ENCODE data around the gene AHI1. TPM values are rescaled to one million over a fixed set of nuclear protein-coding genes. Genes with fewer than 3 reads are reported as not detected.

Gene AHI1
- total RNA-seq, 2 experiments from 2014 or later = 21.1 to 27.5 TPM

GRCh38 chr6:135530113-135530512 lies 32.6 kb upstream of the AHI1 start:
- H3K4me3 Mint-ChIP-seq = no peak overlapping the region
- CTCF ChIA-PET = no interaction called here

DNA sequence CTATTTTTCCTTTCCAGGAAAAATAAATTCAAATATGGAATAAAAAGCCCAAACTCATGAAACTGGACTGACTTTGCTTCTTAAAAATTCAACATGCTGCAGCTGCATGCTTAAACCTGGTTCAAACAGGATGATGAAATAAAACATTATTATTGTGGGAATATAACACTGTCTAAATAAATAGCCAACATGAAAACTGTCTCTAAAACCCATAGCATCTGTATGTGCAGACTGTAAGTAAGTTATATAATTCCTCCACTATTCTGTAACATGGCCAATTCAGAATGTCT lies 30.4 kb upstream of the AHI1 start:
- Mint-ChIP-seq H3K4me3 (no peak overlapping the region), H3K9me3 (no peaks in the 10 kb centered on the region), H3K36me3 (ENCODE audit: low read depth) (no peaks in the 10 kb centered on the region), H3K27ac (no peak overlapping the region), H3K4me1 (ENCODE audit: low read depth) (no peaks in the 10 kb centered on the region), H3K27me3 (no peaks in the 10 kb centered on the region)
- H3K4me3 ChIP-seq (ENCODE audit: low read length) = no peak overlapping the region
- no peak overlapping the region for H3K27ac ChIP-seq (ENCODE audit: low read depth in 1 of 2, low read length in 2 of 2)
- POLR2A ChIA-PET = no interaction called here
- TF ChIP-seq, protein P1, sequence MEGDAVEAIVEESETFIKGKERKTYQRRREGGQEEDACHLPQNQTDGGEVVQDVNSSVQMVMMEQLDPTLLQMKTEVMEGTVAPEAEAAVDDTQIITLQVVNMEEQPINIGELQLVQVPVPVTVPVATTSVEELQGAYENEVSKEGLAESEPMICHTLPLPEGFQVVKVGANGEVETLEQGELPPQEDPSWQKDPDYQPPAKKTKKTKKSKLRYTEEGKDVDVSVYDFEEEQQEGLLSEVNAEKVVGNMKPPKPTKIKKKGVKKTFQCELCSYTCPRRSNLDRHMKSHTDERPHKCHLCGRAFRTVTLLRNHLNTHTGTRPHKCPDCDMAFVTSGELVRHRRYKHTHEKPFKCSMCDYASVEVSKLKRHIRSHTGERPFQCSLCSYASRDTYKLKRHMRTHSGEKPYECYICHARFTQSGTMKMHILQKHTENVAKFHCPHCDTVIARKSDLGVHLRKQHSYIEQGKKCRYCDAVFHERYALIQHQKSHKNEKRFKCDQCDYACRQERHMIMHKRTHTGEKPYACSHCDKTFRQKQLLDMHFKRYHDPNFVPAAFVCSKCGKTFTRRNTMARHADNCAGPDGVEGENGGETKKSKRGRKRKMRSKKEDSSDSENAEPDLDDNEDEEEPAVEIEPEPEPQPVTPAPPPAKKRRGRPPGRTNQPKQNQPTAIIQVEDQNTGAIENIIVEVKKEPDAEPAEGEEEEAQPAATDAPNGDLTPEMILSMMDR (IDR thresholded peaks at IDR 0.05) = no peak
- no peak for DNase-seq
- H3K4me1 ChIP-seq (ENCODE audit: insufficient read depth, low read length) = no peaks in the 10 kb centered on the region
- no peaks in the 10 kb centered on the region for H3K9me3 ChIP-seq (ENCODE audit: control insufficient read depth in 1 of 2, insufficient read depth in 1 of 2, low read length in 2 of 2)
- H3K36me3 ChIP-seq (ENCODE audit: insufficient read depth, low read length) = no peaks in the 10 kb centered on the region
- intact Hi-C loops (cut with DNase I, micrococcal nuclease) = no loop called here
- ATAC-seq (ENCODE audit: poor library complexity) = no peak
- no peaks in the 10 kb centered on the region for H3K27me3 ChIP-seq (ENCODE audit: control insufficient read depth in 1 of 2, insufficient read depth in 2 of 2, low read length in 2 of 2)
- CTCF ChIA-PET = no interaction called here

More at GRCh38 chr6:135530113-135530512, 32.6 kb upstream of the AHI1 start:
- no peaks in the 10 kb centered on the region for H3K27me3 ChIP-seq (ENCODE audit: control insufficient read depth in 1 of 2, insufficient read depth in 2 of 2, low read length in 2 of 2)
- H3K36me3 ChIP-seq (ENCODE audit: insufficient read depth, low read length) = no peaks in the 10 kb centered on the region
- ATAC-seq (ENCODE audit: poor library complexity) = no peak
- no peaks in the 10 kb centered on the region for H3K36me3 Mint-ChIP-seq (ENCODE audit: low read depth)
- TF ChIP-seq, protein P1 (IDR thresholded peaks at IDR 0.05) = no peak
- H3K27ac ChIP-seq (ENCODE audit: low read depth in 1 of 2, low read length in 2 of 2) = no peak overlapping the region
- POLR2A ChIA-PET = no interaction called here
- no peaks in the 10 kb centered on the region for H3K4me1 Mint-ChIP-seq (ENCODE audit: low read depth)
- no peak for DNase-seq
- intact Hi-C loops (cut with DNase I, micrococcal nuclease) = no loop called here
- H3K27me3 Mint-ChIP-seq = no peaks in the 10 kb centered on the region
- H3K27ac Mint-ChIP-seq = no peak overlapping the region
- H3K9me3 ChIP-seq (ENCODE audit: control insufficient read depth in 1 of 2, insufficient read depth in 1 of 2, low read length in 2 of 2) = no peaks in the 10 kb centered on the region
- H3K4me3 ChIP-seq (ENCODE audit: low read length) = no peak overlapping the region
- no peaks in the 10 kb centered on the region for H3K4me1 ChIP-seq (ENCODE audit: insufficient read depth, low read length)
- H3K9me3 Mint-ChIP-seq = no peaks in the 10 kb centered on the region

DNA sequence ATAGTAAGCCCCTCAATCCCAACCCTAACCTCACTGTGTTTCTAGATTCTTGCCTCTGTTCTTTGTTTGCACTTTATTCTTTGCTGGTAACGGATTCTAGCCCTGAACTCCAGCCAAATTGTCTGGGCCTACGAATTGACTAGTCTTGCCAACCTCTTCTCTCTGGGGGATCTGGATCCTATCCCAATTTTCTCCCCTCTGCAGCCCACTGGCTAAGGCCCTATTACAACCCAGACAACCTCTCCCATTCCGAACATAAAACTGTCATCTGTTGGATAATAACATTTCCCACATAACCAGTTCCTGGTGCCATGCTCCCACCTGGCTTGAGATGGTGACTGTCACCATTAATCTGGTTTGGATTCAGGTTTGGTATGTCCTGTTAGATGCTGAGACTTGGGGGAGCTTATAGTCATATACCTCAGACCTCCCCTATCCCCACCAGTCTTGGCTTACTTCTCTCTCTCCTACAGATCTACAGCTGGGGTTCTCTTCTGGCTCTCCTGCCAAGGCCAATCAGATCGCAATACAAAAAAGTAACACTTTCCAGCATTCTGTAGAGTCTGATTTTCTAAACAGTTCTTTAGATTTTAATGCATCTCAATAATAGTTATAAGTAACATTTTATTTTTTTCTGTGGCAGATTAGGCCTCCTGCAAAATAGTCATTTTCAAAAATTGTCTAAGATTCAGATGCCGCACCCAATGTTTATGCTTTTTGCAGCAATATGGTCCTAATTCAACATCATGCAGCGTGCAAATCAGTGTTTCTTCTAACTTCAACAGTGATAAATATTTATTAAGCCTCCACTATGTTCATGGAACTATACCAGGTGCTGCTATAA lies 29.8 kb upstream of the AHI1 start:
- Mint-ChIP-seq H3K27me3 (no peaks in the 10 kb centered on the region), H3K9me3 (no peaks in the 10 kb centered on the region), H3K36me3 (ENCODE audit: low read depth) (no peaks in the 10 kb centered on the region), H3K27ac (no peak overlapping the region), H3K4me1 (ENCODE audit: low read depth) (no peaks in the 10 kb centered on the region), H3K4me3 (no peak overlapping the region)
- no peaks in the 10 kb centered on the region for H3K36me3 ChIP-seq (ENCODE audit: insufficient read depth, low read length)
- CTCF ChIA-PET = interaction anchor here (1.0 kb wide), 1 partner anchor 8 kb away, joined by 3 read pairs; no protein-coding TSS in a partner anchor
- no peak overlapping the region for H3K4me3 ChIP-seq (ENCODE audit: low read length)
- intact Hi-C loops (cut with DNase I, micrococcal nuclease) = no loop called here
- POLR2A ChIA-PET = no interaction called here
- no peaks in the 10 kb centered on the region for H3K4me1 ChIP-seq (ENCODE audit: insufficient read depth, low read length)
- no peak overlapping the region for H3K27ac ChIP-seq (ENCODE audit: low read depth in 1 of 2, low read length in 2 of 2)
- ATAC-seq (ENCODE audit: poor library complexity) = no peak
- no peak for DNase-seq
- TF ChIP-seq, protein P1 (IDR thresholded peaks at IDR 0.05) = no peak
- H3K9me3 ChIP-seq (ENCODE audit: control insufficient read depth in 1 of 2, insufficient read depth in 1 of 2, low read length in 2 of 2) = no peaks in the 10 kb centered on the region
- H3K27me3 ChIP-seq (ENCODE audit: control insufficient read depth in 1 of 2, insufficient read depth in 2 of 2, low read length in 2 of 2) = no peaks in the 10 kb centered on the region

Data from CD4-positive, alpha-beta T cell (primary cell).